HAP-1 (cell line): ENCODE results near the gene BAHD1.

Experiments used
- DNase-seq, 2 experiments: peaks; one replicate each; pipeline ENCODE4 v3.0.0-alpha.2; 2016 to 2020; ENCODE audit warnings: low spot score in 2 of 2
- H3K27me3 ChIP-seq: fragments of 250-450 bp; sonication (Bioruptor Pico); 2 replicates; pipeline ENCODE4 v1.5.1; 2020; ENCODE audit warnings: low read depth, mild to moderate bottlenecking, moderate library complexity
- H3K36me3 ChIP-seq: fragments of 250-450 bp; sonication (Bioruptor Pico); replicated peaks from 2 replicates; pipeline ENCODE4 v1.5.1; 2020; ENCODE audit warnings: mild to moderate bottlenecking
- H3K4me1 ChIP-seq: fragments of 250-450 bp; sonication (Bioruptor Pico); 2 replicates; pipeline ENCODE4 v1.5.1; 2020; ENCODE audit warnings: mild to moderate bottlenecking
- H3K4me3 ChIP-seq: fragments of 250-450 bp; sonication (Bioruptor Pico); 2 replicates; pipeline ENCODE4 v1.5.1; 2020; ENCODE audit warnings: mild to moderate bottlenecking, moderate library complexity
- H3K9me3 ChIP-seq: fragments of 250-450 bp; sonication (Bioruptor Pico); 2 replicates; pipeline ENCODE4 v1.5.1; 2020; ENCODE audit warnings: mild to moderate bottlenecking, moderate library complexity
- in situ Hi-C: fragments of 300-500 bp; cut with MboI; formaldehyde crosslinking; loops from 3 replicates; pipeline ENCODE4 v1.14.3; 2020; ENCODE audit warnings: low sequenced_read_pairs, inconsistent platforms, mixed read lengths

The BAHD1 gene

GRCh38 chr15:40415226-40415625, 25.5 kb upstream of the BAHD1 start:
- peaks cover 77% of the 10 kb centered on the region for H3K36me3 ChIP-seq
- in situ Hi-C loops, result no loop called here
- H3K4me1 ChIP-seq, result no peaks in the 10 kb centered on the region
- DNase-seq, result no peak
- H3K27me3 ChIP-seq, result no peaks in the 10 kb centered on the region
- no peaks in the 10 kb centered on the region for H3K9me3 ChIP-seq
- H3K4me3 ChIP-seq, result no peak overlapping the region

DNA sequence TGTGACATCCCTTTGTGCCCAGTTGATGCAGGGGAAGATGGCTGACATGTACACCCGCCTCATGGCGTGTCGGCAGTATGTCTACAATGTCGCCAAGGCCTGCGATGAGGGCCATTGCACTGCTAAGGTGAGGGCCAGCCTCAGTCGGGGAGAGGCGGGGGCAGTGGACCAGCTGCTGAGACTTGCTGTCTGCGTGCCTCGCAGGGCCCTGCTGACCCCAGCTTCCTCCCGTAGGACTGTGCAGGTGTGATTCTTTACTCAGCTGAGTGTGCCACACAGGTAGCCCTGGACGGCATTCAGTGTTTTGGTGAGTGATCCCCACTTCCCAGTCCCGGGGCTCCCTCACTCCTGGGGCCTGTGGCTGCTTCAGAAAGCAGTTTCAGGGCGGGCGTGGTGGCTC, 24.7 kb upstream of the BAHD1 start:
- no peaks in the 10 kb centered on the region for H3K4me1 ChIP-seq
- no peak for DNase-seq
- H3K27me3 ChIP-seq, result no peaks in the 10 kb centered on the region
- in situ Hi-C loops, result no loop called here
- H3K4me3 ChIP-seq, result no peak overlapping the region
- peaks cover 69% of the 10 kb centered on the region for H3K36me3 ChIP-seq
- H3K9me3 ChIP-seq, result no peaks in the 10 kb centered on the region

- in situ Hi-C loops, result no loop called here
- no peak overlapping the region for H3K4me3 ChIP-seq
- peaks cover 51% of the 10 kb centered on the region for H3K36me3 ChIP-seq
Observed at GRCh38 chr15:40418126-40418525, 22.6 kb upstream of the BAHD1 start.

GRCh38 chr15:40420071-40420713, 20.6 kb upstream of the BAHD1 start:
- DNase-seq, result no peak
- in situ Hi-C loops, result no loop called here

More at GRCh38 chr15:40418126-40418525, 22.6 kb upstream of the BAHD1 start:
- Histone ChIP-seq H3K9me3 (no peaks in the 10 kb centered on the region), H3K27me3 (no peaks in the 10 kb centered on the region), H3K4me1 (peaks cover 8% of the 10 kb centered on the region; the same call in 1 of the 2 replicates)
- DNase-seq, result no peak

GRCh38 chr15:40420793-40421192, 20.0 kb upstream of the BAHD1 start:
- DNase-seq, result peak in 1 of 2 experiments; percentile 28
- Histone ChIP-seq H3K4me1 (peaks cover 8% of the 10 kb centered on the region; the same call in 1 of the 2 replicates), H3K36me3 (peaks cover 24% of the 10 kb centered on the region), H3K4me3 (no peak overlapping the region), H3K9me3 (no peaks in the 10 kb centered on the region), H3K27me3 (no peaks in the 10 kb centered on the region)
- in situ Hi-C loops, result no loop called here

More at GRCh38 chr15:40420071-40420713, 20.6 kb upstream of the BAHD1 start:
- H3K9me3 ChIP-seq, result no peaks in the 10 kb centered on the region
- H3K4me3 ChIP-seq, result no peak overlapping the region
- H3K27me3 ChIP-seq, result no peaks in the 10 kb centered on the region
- H3K36me3 ChIP-seq, result peaks cover 30% of the 10 kb centered on the region
- H3K4me1 ChIP-seq, result peaks cover 8% of the 10 kb centered on the region; the same call in 1 of the 2 replicates

DNA sequence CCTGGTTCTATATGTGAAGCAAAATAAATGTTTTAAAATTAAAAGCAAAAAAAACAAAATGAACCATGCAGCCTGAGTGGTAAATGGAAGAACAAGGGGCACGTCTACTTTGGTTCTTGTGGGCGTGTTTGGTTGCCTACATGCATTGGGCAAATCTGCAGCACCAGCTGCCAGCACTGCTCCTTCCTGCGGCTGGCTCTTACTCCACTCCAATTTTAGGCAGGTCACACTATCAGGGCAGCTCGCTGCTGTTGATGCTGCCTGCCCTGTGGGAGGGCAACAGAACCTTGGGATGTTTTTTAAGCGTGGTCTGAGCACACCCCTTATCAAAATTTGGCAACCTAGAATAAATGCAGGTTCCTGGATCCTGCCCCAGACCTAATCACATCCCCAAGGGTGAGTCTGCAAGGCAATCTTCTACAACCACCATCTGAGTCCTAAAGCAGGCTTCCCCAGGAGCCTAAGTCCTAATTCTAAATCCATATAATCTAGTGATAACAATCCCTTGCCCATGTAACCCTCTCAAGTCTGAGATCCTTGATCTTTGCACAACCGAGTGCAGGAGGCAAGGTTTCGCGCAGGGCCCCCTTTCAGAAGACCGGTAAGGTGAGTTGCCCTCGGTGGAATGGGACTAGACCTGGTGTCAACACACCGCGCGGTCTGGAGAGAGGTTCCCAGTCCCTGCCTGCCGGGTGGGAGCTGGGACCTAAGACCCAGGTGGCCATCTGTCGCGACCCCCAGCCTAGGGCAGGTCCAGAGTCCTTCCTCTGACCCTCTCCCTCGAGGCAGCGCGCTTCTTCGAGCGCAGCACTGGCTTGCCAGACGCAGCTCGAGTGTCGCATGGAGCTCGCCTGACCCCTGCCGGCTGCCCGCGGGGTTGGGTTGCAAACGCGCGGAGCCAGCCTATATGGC, 19.3 kb upstream of the BAHD1 start:
- DNase-seq, result peak; percentile 36 to 87
- H3K27me3 ChIP-seq, result no peaks in the 10 kb centered on the region
- no peak overlapping the region for H3K4me3 ChIP-seq
- H3K36me3 ChIP-seq, result peaks cover 17% of the 10 kb centered on the region
- in situ Hi-C loops, result no loop called here
- peaks cover 8% of the 10 kb centered on the region; the same call in 1 of the 2 replicates for H3K4me1 ChIP-seq
- no peaks in the 10 kb centered on the region for H3K9me3 ChIP-seq

- no peaks in the 10 kb centered on the region for H3K36me3 ChIP-seq
- H3K4me1 ChIP-seq, result peaks cover 8% of the 10 kb centered on the region; the same call in 1 of the 2 replicates
- H3K27me3 ChIP-seq, result no peaks in the 10 kb centered on the region
- no peak overlapping the region for H3K4me3 ChIP-seq
- in situ Hi-C loops, result no loop called here
- no peaks in the 10 kb centered on the region for H3K9me3 ChIP-seq
- DNase-seq, result no peak
Observed at GRCh38 chr15:40424483-40425115, 16.2 kb upstream of the BAHD1 start.

DNA sequence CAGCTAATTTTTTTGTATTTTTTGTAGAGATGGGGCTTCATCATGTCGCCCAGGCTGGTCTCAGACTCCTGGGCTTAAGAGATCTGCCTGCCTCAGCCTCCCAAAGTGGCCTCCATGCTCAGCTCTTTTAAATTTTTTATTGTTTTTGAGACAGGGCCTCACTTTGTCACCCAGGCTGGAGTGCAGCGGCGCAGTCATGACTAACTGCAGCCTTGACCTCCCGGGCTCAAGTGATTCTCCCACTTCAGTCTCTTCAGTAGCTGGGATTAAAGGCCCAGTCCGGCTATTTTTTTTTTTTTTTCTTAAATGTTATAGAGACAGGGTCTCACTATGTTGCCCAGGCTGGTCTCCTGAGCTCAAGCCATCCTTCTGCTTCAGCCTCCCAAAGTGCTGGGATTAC, 15.1 kb upstream of the BAHD1 start:
- Histone ChIP-seq H3K4me3 (no peak overlapping the region), H3K36me3 (no peaks in the 10 kb centered on the region), H3K27me3 (no peaks in the 10 kb centered on the region), H3K4me1 (peaks cover 8% of the 10 kb centered on the region; the same call in 1 of the 2 replicates), H3K9me3 (no peaks in the 10 kb centered on the region)
- no peak for DNase-seq
- in situ Hi-C loops, result no loop called here

- H3K9me3 ChIP-seq, result no peaks in the 10 kb centered on the region
- H3K4me3 ChIP-seq, result no peak overlapping the region
- no peak for DNase-seq
- H3K36me3 ChIP-seq, result no peaks in the 10 kb centered on the region
- H3K27me3 ChIP-seq, result no peaks in the 10 kb centered on the region
- in situ Hi-C loops, result no loop called here
- no peaks in the 10 kb centered on the region for H3K4me1 ChIP-seq
Observed at GRCh38 chr15:40427188-40427587, 13.6 kb upstream of the BAHD1 start.

DNA sequence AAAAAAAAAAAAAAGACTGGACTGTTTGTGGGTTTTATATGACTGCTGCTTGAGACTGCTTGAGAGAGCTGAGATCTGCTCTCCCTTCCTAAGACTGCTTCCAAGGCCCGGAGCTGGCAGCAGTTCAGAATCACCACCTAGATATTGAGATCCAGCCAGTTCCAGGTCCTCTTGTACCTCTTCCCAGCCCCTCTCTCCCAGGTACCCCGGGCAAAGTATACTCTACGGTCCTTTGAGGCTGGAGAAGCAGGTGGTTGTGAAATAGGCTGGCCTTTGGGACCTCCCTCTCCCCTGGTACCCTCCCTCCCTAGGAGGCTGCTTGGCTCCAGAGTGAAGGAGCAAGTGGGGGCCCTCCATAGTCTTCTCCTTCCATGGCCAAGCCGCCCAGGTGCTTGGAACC, 12.6 kb upstream of the BAHD1 start:
- no peaks in the 10 kb centered on the region for H3K9me3 ChIP-seq
- H3K4me1 ChIP-seq, result no peaks in the 10 kb centered on the region
- no peak overlapping the region for H3K4me3 ChIP-seq
- no peak for DNase-seq
- in situ Hi-C loops, result no loop called here
- H3K36me3 ChIP-seq, result no peaks in the 10 kb centered on the region
- no peaks in the 10 kb centered on the region for H3K27me3 ChIP-seq

DNA sequence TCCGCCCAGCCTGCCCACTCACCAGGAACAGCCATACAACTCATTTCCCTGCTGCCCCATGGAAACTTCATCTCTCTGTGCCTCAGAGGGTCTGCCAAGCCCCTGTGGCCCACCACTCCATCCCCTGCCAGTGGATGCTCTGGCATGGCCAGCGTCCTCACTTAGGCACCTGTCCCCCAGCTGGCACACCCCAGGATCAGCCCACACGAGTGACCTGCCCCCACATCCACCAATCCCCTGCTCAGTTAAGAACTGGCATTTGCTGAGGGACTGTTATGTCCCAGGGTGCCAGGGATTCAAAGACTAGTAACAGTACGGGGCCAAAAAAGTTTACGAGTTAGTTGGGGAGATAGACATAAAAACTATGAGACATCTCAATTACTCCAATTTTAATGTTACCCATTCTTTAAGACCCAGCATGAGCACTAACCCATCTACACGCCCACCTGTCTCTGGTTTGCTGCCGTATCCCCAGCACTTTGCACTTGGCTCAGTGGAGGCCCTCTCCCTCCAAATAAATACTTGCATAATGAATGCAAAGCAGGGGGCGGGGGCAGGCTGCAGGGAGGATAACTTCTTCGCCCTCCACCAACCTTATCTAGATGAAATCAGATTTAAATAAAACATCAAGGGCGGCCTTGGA, 11.6 kb upstream of the BAHD1 start:
- DNase-seq, result no peak
- in situ Hi-C loops, result no loop called here
- Histone ChIP-seq H3K36me3 (no peaks in the 10 kb centered on the region), H3K4me1 (no peaks in the 10 kb centered on the region), H3K9me3 (no peaks in the 10 kb centered on the region), H3K27me3 (no peaks in the 10 kb centered on the region), H3K4me3 (no peak overlapping the region)

- H3K27me3 ChIP-seq, result no peaks in the 10 kb centered on the region
- no peaks in the 10 kb centered on the region for H3K4me1 ChIP-seq
- no peak overlapping the region for H3K4me3 ChIP-seq
- peak in 1 of 2 experiments; percentile 59 for DNase-seq
- H3K36me3 ChIP-seq, result no peaks in the 10 kb centered on the region
- in situ Hi-C loops, result no loop called here
- H3K9me3 ChIP-seq, result no peaks in the 10 kb centered on the region
Observed at GRCh38 chr15:40430271-40430805, 10.4 kb upstream of the BAHD1 start.

- Histone ChIP-seq H3K4me3 (no peak overlapping the region), H3K27me3 (peaks cover 9% of the 10 kb centered on the region), H3K9me3 (no peaks in the 10 kb centered on the region), H3K4me1 (peaks cover 20% of the 10 kb centered on the region), H3K36me3 (no peaks in the 10 kb centered on the region)
- no peak for DNase-seq
- in situ Hi-C loops, result no loop called here
Observed at GRCh38 chr15:40435023-40435709, 5.6 kb upstream of the BAHD1 start.
